DMS53 treated with DMSO at 0.1 percent for 48 hours (cell line): ENCODE data around the gene MYT1.
"Not testable (repeated sequence)": the region's sequence is repeated elsewhere in the genome, so short reads cannot be mapped to it uniquely, and the experiment has no call there.

Source experiments
- DNase-seq: peaks from one replicate; lab custom pipeline; 2025; ENCODE audit not compliant: unreplicated experiment; lab: John Stamatoyannopoulos, UW

MYT1 gene

GRCh38 chr20:64164123-64164836, at the start of gene MYT1:
Gene MYT1, plus strand, starts transcription at chr20:64164452. Its CDS starts 34,410 bp downstream, at chr20:64198862.
- peak; percentile 86 for DNase-seq

DNA sequence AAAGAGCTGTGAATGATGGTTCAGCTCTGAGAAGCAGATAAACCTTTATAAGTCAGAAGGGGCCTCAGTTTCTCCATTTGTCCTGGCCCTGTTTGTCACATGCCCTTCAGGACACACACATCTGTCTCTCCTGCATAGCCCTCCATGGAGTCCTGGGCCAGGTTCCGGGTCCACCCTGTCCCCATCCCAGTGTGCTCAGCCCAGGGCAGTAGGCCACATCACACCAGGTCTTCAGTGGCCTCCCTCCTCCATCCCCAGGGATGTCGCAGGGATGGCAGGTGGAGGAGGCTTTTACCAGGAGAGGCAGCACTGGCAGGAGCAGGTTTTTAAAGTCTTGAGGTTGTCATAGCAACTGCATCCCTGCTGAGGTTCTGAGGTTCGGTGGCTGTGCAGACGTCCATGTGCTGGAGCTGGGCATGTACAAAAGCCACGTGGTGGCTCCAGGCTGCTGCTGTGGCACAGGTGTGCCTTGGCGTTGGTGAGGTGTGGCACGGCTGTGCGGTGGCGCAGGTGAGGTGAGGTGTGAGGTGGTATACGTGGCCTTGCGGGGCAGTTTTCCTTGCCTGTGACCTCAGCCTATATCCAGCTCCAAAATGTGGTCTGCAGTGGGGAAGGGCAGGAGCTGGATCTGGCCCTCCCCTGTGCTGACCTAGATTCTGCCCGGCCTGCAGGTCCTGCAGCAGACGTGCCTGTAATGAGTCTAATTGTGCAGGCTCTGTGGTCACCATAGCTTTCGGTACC, 48.9 kb upstream of the MYT1 start:
- DNase-seq = no peak

GRCh38 chr20:64116016-64116415, 48.2 kb upstream of the MYT1 start:
- DNase-seq = no peak

DNA sequence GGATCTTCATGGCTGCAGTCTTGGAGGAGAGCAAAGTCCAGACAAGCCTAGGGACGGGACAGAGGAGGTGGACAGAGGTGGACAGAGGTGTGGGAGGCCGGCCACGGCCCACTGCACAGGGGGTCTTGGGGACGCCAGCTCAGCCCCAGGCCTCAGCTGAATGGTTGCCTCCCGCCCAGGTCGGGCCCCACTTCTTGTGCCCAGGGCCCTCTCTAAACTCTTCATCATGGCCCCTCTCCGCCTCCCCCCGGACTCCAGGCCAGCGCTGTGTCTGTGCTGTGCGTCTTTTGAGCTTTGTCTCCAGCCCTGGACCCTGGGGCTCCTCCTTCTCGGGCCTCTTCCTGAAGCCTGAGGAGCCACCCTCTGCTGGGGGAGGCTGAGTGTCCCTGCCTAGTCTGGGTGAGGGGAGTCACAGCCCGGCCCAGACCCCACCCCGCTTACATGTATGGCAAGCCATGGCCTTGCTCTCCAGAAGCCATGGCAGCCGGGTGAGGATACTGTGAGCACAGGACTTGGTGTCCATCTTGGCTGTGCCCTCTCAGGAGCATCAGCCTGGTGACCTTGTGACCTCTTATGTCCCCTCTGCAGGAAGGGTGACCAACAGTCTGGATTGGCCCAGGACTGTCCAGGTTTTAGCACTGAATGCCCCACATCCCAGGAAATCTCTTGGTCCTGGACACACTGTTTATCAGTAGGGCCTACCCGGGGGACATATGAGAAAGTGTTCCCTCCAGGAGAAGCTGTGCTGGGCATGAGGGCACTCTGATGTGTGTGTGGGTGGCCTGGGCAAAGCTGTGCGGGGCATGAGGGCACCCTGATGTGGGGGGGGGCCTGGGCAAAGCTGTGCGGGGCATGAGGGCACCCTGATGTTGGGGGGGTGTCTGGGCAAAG, 47.5 kb upstream of the MYT1 start:
- no peak for DNase-seq

DNA sequence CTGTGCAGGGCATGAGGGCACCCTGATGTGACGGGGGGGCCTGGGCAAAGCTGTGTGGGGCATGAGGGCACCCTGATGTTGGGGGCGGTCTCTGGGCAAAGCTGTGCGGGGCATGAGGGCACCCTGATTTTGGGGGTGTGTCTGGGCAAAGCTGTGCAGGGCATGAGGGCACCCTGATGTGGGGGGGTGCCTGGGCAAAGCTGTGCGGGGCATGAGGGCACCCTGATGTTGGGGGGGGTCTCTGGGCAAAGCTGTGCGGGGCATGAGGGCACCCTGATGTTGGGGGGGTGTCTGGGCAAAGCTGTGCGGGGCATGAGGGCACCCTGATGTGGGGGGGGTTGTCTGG, 46.8 kb upstream of the MYT1 start:
- not testable (repeated sequence) for DNase-seq

GRCh38 chr20:64119301-64119680, 45.0 kb upstream of the MYT1 start:
- DNase-seq = no peak

DNA sequence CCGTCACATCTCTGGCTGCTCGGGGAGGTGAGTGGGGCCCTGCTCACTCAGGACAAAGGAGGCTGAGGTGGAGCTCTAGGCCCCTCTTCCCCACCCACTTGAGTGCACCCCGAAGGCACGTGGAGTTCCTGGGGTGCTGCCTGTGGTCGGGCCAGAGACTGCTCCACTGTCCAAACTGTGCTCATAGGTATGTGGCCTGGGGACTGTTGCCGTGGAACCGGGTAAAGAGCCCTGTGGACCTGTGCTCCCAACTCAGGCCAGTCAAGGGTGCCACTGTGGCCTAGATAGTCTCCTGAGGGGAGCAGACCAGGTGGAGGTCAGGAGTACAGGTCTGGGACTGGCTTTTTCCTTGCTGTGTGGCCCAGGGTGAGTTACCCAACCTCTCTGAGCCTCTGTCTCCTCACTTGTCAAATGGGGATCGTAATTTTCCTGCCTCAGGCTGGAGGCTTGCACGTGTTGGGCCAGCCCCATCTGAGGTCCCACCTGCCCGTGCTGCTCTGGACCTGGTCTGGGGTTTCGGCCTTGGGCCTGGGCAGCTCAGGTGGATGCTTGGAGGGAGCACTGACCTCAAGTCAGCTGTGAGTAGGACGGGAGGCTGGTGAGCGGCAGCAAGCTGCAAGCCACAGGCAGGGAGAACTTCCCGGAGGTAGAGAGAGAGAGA, 44.4 kb upstream of the MYT1 start:
- no peak for DNase-seq

DNA sequence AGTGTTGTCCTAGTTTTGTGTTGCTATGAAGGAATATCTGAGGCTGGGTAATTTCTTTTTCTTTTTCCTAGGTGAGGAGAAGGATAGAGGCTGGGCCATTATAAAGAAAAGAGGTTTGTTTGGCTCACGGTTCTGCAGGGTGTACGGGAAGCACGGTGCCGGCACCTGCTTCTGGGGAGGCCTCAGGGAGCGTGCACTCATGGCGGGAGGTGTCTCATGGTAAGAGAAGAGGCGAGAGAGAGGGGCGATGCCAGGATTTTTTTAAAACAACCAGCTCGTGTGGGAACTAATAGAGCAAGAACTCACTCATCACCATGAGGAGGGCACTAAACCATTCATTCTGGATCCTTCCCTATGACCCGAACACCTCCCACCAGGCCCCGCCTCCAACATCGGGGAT, 42.7 kb upstream of the MYT1 start:
- no peak for DNase-seq

- DNase-seq = not testable (repeated sequence)
Measured at GRCh38 chr20:64122927-64123326, 41.3 kb upstream of the MYT1 start.

- not testable (repeated sequence) for DNase-seq
Measured at GRCh38 chr20:64123517-64123916, 40.7 kb upstream of the MYT1 start.

DNA sequence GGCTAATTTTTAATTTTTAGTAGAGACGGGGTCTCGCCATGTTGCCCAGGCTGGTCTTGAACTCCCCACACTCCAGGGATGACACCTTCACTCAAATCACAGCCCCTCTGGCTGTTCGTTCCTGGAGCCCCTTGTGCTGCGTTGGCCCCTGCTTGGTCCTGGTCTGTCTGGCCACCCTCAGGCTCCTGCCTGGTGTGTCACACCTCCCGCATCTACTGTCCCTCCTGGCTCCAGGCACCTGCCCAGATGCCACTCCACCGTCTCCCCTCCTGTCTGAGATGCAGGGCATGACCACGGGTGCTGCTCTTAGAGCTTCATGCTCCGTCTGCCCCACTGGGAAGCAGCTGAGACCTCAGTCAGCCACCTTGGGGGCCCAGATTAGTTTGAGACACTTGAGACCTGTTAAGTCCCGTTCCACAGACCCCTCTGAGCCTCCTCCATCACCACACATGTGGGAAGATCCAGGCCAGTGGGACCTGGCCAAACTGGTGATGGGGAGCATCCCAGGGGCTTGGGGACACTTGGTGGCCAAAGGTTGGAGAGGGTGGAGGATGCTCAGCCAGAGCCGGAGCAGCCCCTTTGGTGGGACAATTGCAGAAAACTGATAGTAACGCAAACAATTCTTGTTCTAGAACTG, 35.0 kb upstream of the MYT1 start:
- no peak for DNase-seq

- DNase-seq = no peak
Measured at GRCh38 chr20:64130271-64130670, 34.0 kb upstream of the MYT1 start.

DNA sequence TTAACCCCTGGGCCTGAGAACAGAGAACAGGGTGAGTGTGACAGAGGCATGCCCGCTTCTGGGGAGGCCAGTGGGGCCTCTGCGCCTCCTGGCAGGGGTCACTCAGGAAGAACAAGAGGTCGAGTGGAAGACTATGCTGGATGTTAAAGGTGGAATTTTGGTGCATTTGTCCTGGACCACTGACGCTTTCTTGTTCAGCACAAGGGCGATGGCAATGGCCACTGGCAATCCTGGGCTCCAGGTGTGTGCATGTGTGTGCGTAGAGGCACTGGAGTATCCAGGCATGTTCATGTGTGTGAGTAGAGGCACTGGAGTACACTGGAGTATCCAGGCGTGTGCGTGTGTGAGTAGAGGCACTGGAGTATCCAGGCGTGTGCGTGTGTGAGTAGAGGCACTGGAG, 33.4 kb upstream of the MYT1 start:
- no peak for DNase-seq

GRCh38 chr20:64131406-64131805, 32.8 kb upstream of the MYT1 start:
- peak; percentile 27 for DNase-seq

DNA sequence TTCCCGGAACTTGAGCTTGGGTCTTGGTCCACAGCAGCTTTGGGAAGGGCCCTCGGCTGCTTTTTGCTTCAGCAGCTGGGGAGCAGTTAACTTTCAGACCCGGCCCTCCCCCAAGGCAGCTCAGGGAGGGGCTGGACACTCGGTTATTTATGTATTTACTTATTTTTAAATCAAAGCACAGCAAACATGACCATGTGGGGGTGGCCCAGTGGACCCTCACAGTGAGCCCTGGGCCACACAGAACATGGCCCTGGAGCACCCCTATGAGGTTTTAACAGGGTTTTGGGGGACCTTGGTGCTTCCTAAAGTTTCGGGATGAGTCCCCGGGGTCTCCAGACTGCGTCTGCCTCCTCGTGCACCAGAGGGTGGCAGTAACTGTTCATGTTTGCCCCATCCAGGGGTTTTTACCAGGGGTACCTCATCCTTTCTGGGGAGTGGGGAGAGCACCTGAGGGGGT, 30.3 kb upstream of the MYT1 start:
- no peak for DNase-seq

DNA sequence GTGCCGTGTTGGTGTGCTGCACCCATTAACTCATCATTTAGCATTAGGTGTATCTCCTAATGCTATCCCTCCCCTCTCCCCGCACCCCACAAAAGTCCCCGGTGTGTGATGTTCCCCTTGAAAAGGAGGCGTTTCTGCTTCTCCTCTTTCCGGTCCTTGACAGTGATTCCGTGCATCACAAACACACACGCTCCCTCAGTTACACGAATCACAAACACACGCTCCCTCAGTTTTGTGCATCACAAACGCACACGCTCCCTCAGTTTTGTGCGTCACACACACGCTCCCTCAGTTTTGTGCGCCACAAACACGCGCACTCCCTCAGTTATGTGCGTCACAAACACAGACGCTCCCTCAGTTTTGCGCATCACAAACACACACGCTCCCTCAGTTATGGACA, 29.5 kb upstream of the MYT1 start:
- not testable (repeated sequence) for DNase-seq

- DNase-seq = no peak
Measured at GRCh38 chr20:64136004-64136710, 28.1 kb upstream of the MYT1 start.

GRCh38 chr20:64137598-64138031, 26.6 kb upstream of the MYT1 start:
- DNase-seq = no peak

- no peak for DNase-seq
Measured at GRCh38 chr20:64138276-64138815, 25.9 kb upstream of the MYT1 start.
